Heart left ventricle (tissue), 13 donors: ENCODE results near the gene KLHDC9.

Experiments used
- CTCF ChIP-seq, 12 donors: fragments of 200-600 bp; sonication (generic) in 4 of 12; IDR thresholded peaks; one replicate each; pipeline versions ENCODE4 v1.5.0 to v1.8.0; 2018 to 2022; ENCODE audit warnings: antibody characterized with exemption in 12 of 12, mild to moderate bottlenecking in 5 of 12
- POLR2A ChIP-seq, 2 donors: fragments of 450-650 bp; IDR thresholded peaks; one replicate each; pipeline ENCODE4 v1.6.1; 2017; ENCODE audit warnings: antibody characterized with exemption in 2 of 2, mild to moderate bottlenecking in 2 of 2, moderate library complexity in 2 of 2
- donor health status: ischemic (EF 13 %, LVEDD 7.1; RV severe dilation, severe dysfunction).
- donor health status: DM: no; HTN: yes; CAD: no.
- donor health status: DM: no; HTN: no; CAD: no.
- donor health status: ischemic (EF 25% LVEDD 6.9; RV normal size, moderate dysfunction).
- donor health status: ischemic (EF 25% LVEDD 5.7; RV mildly dilated, moderate dysfunction).
- donor health status: ischemic (EF 35%, LVEDD 5.7; RV mildly dilated, moderate dysfunction).
- donor health status: nonischemic (EF 11% LVEDD 7.7; RV severe dilation, severe dysfunction).
- donor health status: DM: yes; HTN: yes; CAD: no.
- donor health status: PGD.
- donor health status: ischemic (EF 29% LVEDD 5.4; RV normal size, mild dysfunction).
- donor health status: nonischemic (EF 23%, LVEDD 6.1; RV moderate dilation, normal function).

GRCh38 chr1:161092621-161093028 is 5.5 kb upstream of the KLHDC9 start:
- TF ChIP-seq CTCF (IDR thresholded peaks at IDR 0.05), result no peak
- TF ChIP-seq POLR2A (IDR thresholded peaks at IDR 0.05), result no peak
